ENCODE results near the gene NDUFAF2. TPM values are rescaled to one million over a fixed set of nuclear protein-coding genes. Genes with fewer than 3 reads are reported as not detected.

NDUFAF2 gene
- total and polyA plus RNA-seq, 2 of the 13 experiments (the other 11 are each of a cell fraction or from before 2014, with no cell fraction given), result 34.0 to 78.4 TPM

DNA sequence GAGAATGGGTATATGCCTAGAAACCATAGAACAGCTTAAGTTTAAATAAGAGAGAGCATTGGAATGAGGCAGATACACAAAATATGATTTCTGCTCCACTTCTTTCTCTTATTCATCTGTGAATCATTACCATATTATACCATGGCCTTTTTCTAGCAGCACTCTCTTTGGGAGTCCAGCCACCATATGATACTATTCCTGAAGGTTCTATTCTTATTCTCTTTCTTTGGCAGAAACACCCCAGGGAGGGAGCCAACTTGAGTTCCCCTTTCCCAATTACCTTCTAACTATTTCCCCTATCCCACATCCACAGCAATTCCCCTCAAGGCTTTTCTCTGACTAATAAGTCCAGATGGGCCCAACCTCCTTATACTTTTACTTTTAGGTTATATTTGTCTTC lies 55.9 kb downstream of the NDUFAF2 start:
- peaks cover 9% of the 10 kb centered on the region; the same call in 1 of the 2 replicates for H3K4me1 ChIP-seq (ENCODE audit: insufficient read depth, low read length)
- no peak overlapping the region for H2AFZ ChIP-seq (ENCODE audit: low read length)
- BruUV-seq (replicated peaks), result no TSS peak
- intact Hi-C loops (cut with micrococcal nuclease; ENCODE audit: unreplicated experiment), result no loop called here
- CTCF ChIA-PET (ENCODE audit: low intra/inter-chr PET ratio, low total read pairs), result no interaction called here
- FAIRE-seq (no peak), DNase-seq (ENCODE audit: low spot score) (no peak), ATAC-seq (no peak)
- H4K20me1 ChIP-seq (ENCODE audit: insufficient read depth, low read length), result no peaks in the 10 kb centered on the region
- in situ Hi-C loops (cut with HindIII; ENCODE audit: extremely low pct_ligation_motif_present, low pct_unique_long_range_greater_than_20kb), result no loop called here
- no peaks in the 10 kb centered on the region for H3K27me3 ChIP-seq (ENCODE audit: control insufficient read depth in 1 of 2, insufficient read depth in 2 of 2, low read length in 2 of 2)
- H3K9ac ChIP-seq (ENCODE audit: insufficient read depth, low read depth, low read length), result no peak overlapping the region
- POLR2A ChIA-PET, result no interaction called here
- H3K4me2 ChIP-seq (ENCODE audit: low read depth, low read length), result no peak overlapping the region
- peaks cover 3% of the 10 kb centered on the region for H3K79me2 ChIP-seq (ENCODE audit: insufficient read depth, low read length)
- TF ChIP-seq ZNF746 (CRISPR knock-in tag; IDR thresholded peaks at IDR 0.05) (no peak), ZBTB49 (CRISPR knock-in tag; IDR thresholded peaks at IDR 0.05; ENCODE audit: borderline replicate concordance) (no peak), ZNF446 (CRISPR knock-in tag; IDR thresholded peaks at IDR 0.05) (no peak), ZNF24 (IDR thresholded peaks at IDR 0.05) (no peak), ZNF576 (CRISPR knock-in tag; IDR thresholded peaks at IDR 0.05) (no peak), REST (IDR thresholded peaks at IDR 0.05; ENCODE audit: borderline replicate concordance in 1 of 2, low read depth in 1 of 2, low read length in 2 of 2) (no peak)
- H3K36me3 ChIP-seq (replicated peaks in 1 of 2; ENCODE audit: control insufficient read depth in 1 of 2, insufficient read depth in 2 of 2, low read length in 2 of 2), result no peaks in the 10 kb centered on the region; a peak in 1 of 5 replicates
- no peak overlapping the region for H3K4me3 ChIP-seq (replicated peaks in 1 of 3; ENCODE audit: insufficient read depth in 1 of 3, low read depth in 2 of 3, low read length in 3 of 3)
- no peak overlapping the region for H3K27ac ChIP-seq (ENCODE audit: extremely low read length, insufficient read depth, low read length)
- H3K9me3 ChIP-seq (ENCODE audit: low read length), result no peaks in the 10 kb centered on the region
